Neural progenitor cell (in vitro differentiated cells): Measurements from ENCODE around the gene NDUFB6. TPM values are rescaled to one million over a fixed set of nuclear protein-coding genes. Genes with fewer than 3 reads are reported as not detected.

Source experiments
- DNase-seq: peaks from one replicate; pipeline ENCODE4 v3.0.0-alpha.2; 2016; ENCODE audit warnings: low spot score
- H2AFZ ChIP-seq: fragments of 200-600 bp; sonication (generic); replicated peaks from 2 replicates; pipeline ENCODE4 v1.6.1; 2016; ENCODE audit warnings: antibody characterized with exemption
- H3F3A ChIP-seq: fragments of 200-600 bp; sonication (generic); 2 replicates; pipeline ENCODE4 v1.6.1; 2016; ENCODE audit warnings: antibody characterized with exemption, low read depth
- H3K27ac ChIP-seq: fragments of 200-600 bp; sonication (generic); 2 replicates; pipeline ENCODE4 v1.5.1; 2016; ENCODE audit warnings: mild to moderate bottlenecking
- H3K27me3 ChIP-seq: fragments of 200-600 bp; sonication (generic); 2 replicates; pipeline ENCODE4 v1.6.1; 2016; ENCODE audit warnings: mild to moderate bottlenecking, moderate library complexity
- H3K36me3 ChIP-seq: fragments of 200-600 bp; sonication (generic); 2 replicates; pipeline ENCODE4 v1.5.1; 2016
- H3K4me1 ChIP-seq: fragments of 200-600 bp; sonication (generic); 2 replicates; pipeline ENCODE4 v1.6.1; 2016; ENCODE audit warnings: mixed run types
- H3K4me2 ChIP-seq: fragments of 200-600 bp; sonication (generic); 2 replicates; pipeline ENCODE4 v1.6.1; 2016
- H3K4me3 ChIP-seq: fragments of 200-600 bp; sonication (generic); 2 replicates; pipeline ENCODE4 v1.5.1; 2016
- H3K79me2 ChIP-seq: fragments of 200-600 bp; sonication (generic); 2 replicates; pipeline ENCODE4 v1.6.1; 2016; ENCODE audit warnings: low read depth
- H3K9ac ChIP-seq: fragments of 200-600 bp; sonication (generic); 2 replicates; pipeline ENCODE4 v1.6.1; 2016
- H3K9me3 ChIP-seq: fragments of 200-600 bp; sonication (generic); 2 replicates; pipeline ENCODE4 v1.5.1; 2016; ENCODE audit warnings: low read depth
- H4K20me1 ChIP-seq: fragments of 200-600 bp; sonication (generic); 2 replicates; pipeline ENCODE4 v1.6.1; 2016; ENCODE audit warnings: low read depth
- H3K27ac Mint-ChIP-seq: 3 replicates; pipeline ENCODE4 v1.8.0; 2021; ENCODE audit warnings: mixed read lengths
- H3K27me3 Mint-ChIP-seq: 2 replicates; pipeline ENCODE4 v1.8.0; 2022; ENCODE audit warnings: low read depth, mild to moderate bottlenecking, inconsistent platforms, moderate library complexity, mixed read lengths; ENCODE audit not compliant: insufficient read depth
- H3K36me3 Mint-ChIP-seq: 3 replicates; pipeline ENCODE4 v1.8.0; 2021; ENCODE audit warnings: mixed read lengths
- H3K4me1 Mint-ChIP-seq: 3 replicates; pipeline ENCODE4 v1.8.0; 2021; ENCODE audit warnings: mixed read lengths
- H3K4me3 Mint-ChIP-seq: 3 replicates; pipeline ENCODE4 v1.8.0; 2021; ENCODE audit warnings: mild to moderate bottlenecking, moderate library complexity, mixed read lengths
- H3K9me3 Mint-ChIP-seq: 3 replicates; pipeline ENCODE4 v1.8.0; 2020; ENCODE audit warnings: mixed read lengths
- CTCF ChIP-seq: fragments of 200-600 bp; sonication (generic); IDR thresholded peaks from 2 replicates; pipeline ENCODE4 v1.5.1; 2017; ENCODE audit warnings: antibody characterized with exemption, mild to moderate bottlenecking
- EZH2 ChIP-seq: fragments of 200-600 bp; sonication (generic); IDR thresholded peaks from 2 replicates; pipeline ENCODE4 v1.6.1; 2017; ENCODE audit warnings: antibody characterized with exemption, mild to moderate bottlenecking, moderate library complexity
- EZH2phosphoT487 ChIP-seq: fragments of 200-600 bp; sonication (generic); IDR thresholded peaks from 2 replicates; pipeline ENCODE4 v1.6.1; 2017; ENCODE audit warnings: antibody characterized with exemption
- total RNA-seq: library from RNA; depleted of rRNA; stranded (reverse); fragments of >200 nt; gene quantifications from 2 replicates; pipeline ENCODE4 v1.2.3, GENCODE V29; 2015; ENCODE audit warnings: low replicate concordance

NDUFB6 gene
- total RNA-seq, 1 donor from 2014 or later: 64.9 TPM

GRCh38 chr9:32554107-32554506, 18.9 kb downstream of the NDUFB6 start:
- TF ChIP-seq EZH2 (no peak), EZH2phosphoT487 (no peak), CTCF (no peak)
- Histone ChIP-seq H3K27ac (no peak overlapping the region), H3K4me2 (no peak overlapping the region), H3K79me2 (peaks cover 47% of the 10 kb centered on the region), H4K20me1 (peaks cover 15% of the 10 kb centered on the region), H3K9ac (no peak overlapping the region), H3K36me3 (no peaks in the 10 kb centered on the region), H3K4me1 (peaks cover 13% of the 10 kb centered on the region), H3K27me3 (no peaks in the 10 kb centered on the region), H3K9me3 (no peaks in the 10 kb centered on the region), H3K4me3 (no peak overlapping the region), H2AFZ (no peak overlapping the region), H3F3A (peaks cover 26% of the 10 kb centered on the region)
- peak overlapping the region; percentile 44 for H3K4me3 Mint-ChIP-seq
- H3K4me1 Mint-ChIP-seq: peaks cover 18% of the 10 kb centered on the region
- H3K36me3 Mint-ChIP-seq: peaks cover 10% of the 10 kb centered on the region
- no peak overlapping the region for H3K27ac Mint-ChIP-seq
- no peak for DNase-seq
- no peaks in the 10 kb centered on the region for H3K9me3 Mint-ChIP-seq
- H3K27me3 Mint-ChIP-seq: peaks cover 4% of the 10 kb centered on the region

GRCh38 chr9:32552172-32552872, 20.6 kb downstream of the NDUFB6 start, which contains the start of the genes SMIM27 and TOPORS:
Gene SMIM27 (plus strand): TSS chr9:32552327. CDS start chr9:32552435, 108 bp downstream.
Gene TOPORS (minus strand): TSS chr9:32552586. CDS start chr9:32552436, 150 bp downstream.
- Mint-ChIP-seq H3K9me3 (peaks cover 4% of the 10 kb centered on the region), H3K4me3 (peak within 1 kb of the TSS; percentile 94), H3K27ac (peak within 1 kb of the TSS; percentile 100), H3K27me3 (peaks cover 4% of the 10 kb centered on the region), H3K36me3 (peaks cover 19% of the 10 kb centered on the region), H3K4me1 (peaks cover 24% of the 10 kb centered on the region)
- Histone ChIP-seq H3F3A (peaks cover 26% of the 10 kb centered on the region), H3K36me3 (no peaks in the 10 kb centered on the region), H3K79me2 (peaks cover 55% of the 10 kb centered on the region), H3K4me1 (peaks cover 13% of the 10 kb centered on the region), H3K27me3 (no peaks in the 10 kb centered on the region), H3K9ac (peak within 1 kb of the TSS; percentile 97), H3K4me2 (peak within 1 kb of the TSS; percentile 91), H3K27ac (peak within 1 kb of the TSS; percentile 96), H2AFZ (peak within 1 kb of the TSS; percentile 93), H3K4me3 (peak within 1 kb of the TSS; percentile 86), H4K20me1 (peaks cover 21% of the 10 kb centered on the region), H3K9me3 (no peaks in the 10 kb centered on the region)
- TF ChIP-seq EZH2phosphoT487: no peak
- TF ChIP-seq EZH2: no peak
- TF ChIP-seq CTCF: no peak
- peak; percentile 95 for DNase-seq

GRCh38 chr9:32551276-32552051, 21.5 kb downstream of the NDUFB6 start:
- peaks cover 64% of the 10 kb centered on the region for H3K79me2 ChIP-seq

More at GRCh38 chr9:32551276-32552051, 21.5 kb downstream of the NDUFB6 start:
- peak overlapping the region; percentile 94 for H3K4me3 Mint-ChIP-seq
- peaks cover 24% of the 10 kb centered on the region for H3K4me1 Mint-ChIP-seq
- H3K27me3 Mint-ChIP-seq: peaks cover 4% of the 10 kb centered on the region
- peak overlapping the region; percentile 62 for H3K27ac ChIP-seq
- H3K4me1 ChIP-seq: peaks cover 13% of the 10 kb centered on the region
- peak overlapping the region; percentile 91 for H3K4me2 ChIP-seq
- peaks cover 4% of the 10 kb centered on the region for H3K9me3 Mint-ChIP-seq
- H3K9ac ChIP-seq: peak overlapping the region; percentile 97
- peaks cover 29% of the 10 kb centered on the region for H4K20me1 ChIP-seq
- peaks cover 26% of the 10 kb centered on the region for H3F3A ChIP-seq
- H3K27me3 ChIP-seq: no peaks in the 10 kb centered on the region
- TF ChIP-seq EZH2 (no peak), CTCF (no peak)
- H3K9me3 ChIP-seq: no peaks in the 10 kb centered on the region
- peaks cover 25% of the 10 kb centered on the region for H3K36me3 Mint-ChIP-seq
- DNase-seq: peak; percentile 65
- peak overlapping the region; percentile 100 for H3K27ac Mint-ChIP-seq
- H2AFZ ChIP-seq: peak overlapping the region; percentile 17
- H3K36me3 ChIP-seq: no peaks in the 10 kb centered on the region
- H3K4me3 ChIP-seq: peak overlapping the region; percentile 86
